ENCODE measurements around the gene FAM131C.
"Not testable (repeated sequence)": the region's sequence is repeated elsewhere in the genome, so short reads cannot be mapped to it uniquely, and the experiment has no call there.

The FAM131C gene

GRCh38 chr1:16058394-16059120 is 14.9 kb downstream of the FAM131C start:
- not testable (repeated sequence) for DNase-seq (ENCODE audit: low read depth)

GRCh38 chr1:16057314-16057915 is 16.0 kb downstream of the FAM131C start:
- not testable (repeated sequence) for DNase-seq (ENCODE audit: low read depth)

GRCh38 chr1:16056521-16056912 is 16.9 kb downstream of the FAM131C start:
- not testable (repeated sequence) for DNase-seq (ENCODE audit: low read depth)

- DNase-seq (ENCODE audit: low read depth): peak; percentile 80
Measured at GRCh38 chr1:16055613-16056520, 17.6 kb downstream of the FAM131C start.

- no peak for DNase-seq (ENCODE audit: low read depth)
Measured at GRCh38 chr1:16054598-16055540, 18.6 kb downstream of the FAM131C start.

- DNase-seq (ENCODE audit: low read depth): no peak
Measured at GRCh38 chr1:16053781-16054502, 19.5 kb downstream of the FAM131C start.

- DNase-seq (ENCODE audit: low read depth): not testable (repeated sequence)
Measured at GRCh38 chr1:16051949-16052348, 21.5 kb downstream of the FAM131C start.

GRCh38 chr1:16051039-16051438 is 22.4 kb downstream of the FAM131C start:
- DNase-seq (ENCODE audit: low read depth): no peak

- DNase-seq (ENCODE audit: low read depth): no peak
Measured at GRCh38 chr1:16050328-16050727, 23.1 kb downstream of the FAM131C start.

GRCh38 chr1:16048573-16049189 is 24.8 kb downstream of the FAM131C start:
- peak; percentile 28 for DNase-seq (ENCODE audit: low read depth)

- no peak for DNase-seq (ENCODE audit: low read depth)
Measured at GRCh38 chr1:16047791-16048475, 25.5 kb downstream of the FAM131C start.

GRCh38 chr1:16046842-16047241 is 26.6 kb downstream of the FAM131C start:
- DNase-seq (ENCODE audit: low read depth): no peak

- DNase-seq (ENCODE audit: low read depth): no peak
Measured at GRCh38 chr1:16043950-16044349, 29.5 kb downstream of the FAM131C start.

GRCh38 chr1:16043521-16043920 is 29.9 kb downstream of the FAM131C start, which contains the start of gene CLCNKB:
Gene CLCNKB, plus strand, starts transcription at chr1:16043782. Its CDS starts 711 bp downstream, at chr1:16044493.
- no peak for DNase-seq (ENCODE audit: low read depth)

- DNase-seq (ENCODE audit: low read depth): not testable (repeated sequence)
Measured at GRCh38 chr1:16042654-16043053, 30.8 kb downstream of the FAM131C start.

GRCh38 chr1:16042096-16042495 is 31.4 kb downstream of the FAM131C start:
- no peak for DNase-seq (ENCODE audit: low read depth)

- DNase-seq (ENCODE audit: low read depth): no peak
Measured at GRCh38 chr1:16041200-16041599, 32.3 kb downstream of the FAM131C start.

GRCh38 chr1:16039871-16040270 is 33.6 kb downstream of the FAM131C start:
- DNase-seq (ENCODE audit: low read depth): not testable (repeated sequence)

- DNase-seq (ENCODE audit: low read depth): no peak
Measured at GRCh38 chr1:16038620-16038912, 34.9 kb downstream of the FAM131C start.

GRCh38 chr1:16036461-16036860 is 37.0 kb downstream of the FAM131C start:
- not testable (repeated sequence) for DNase-seq (ENCODE audit: low read depth)
